Stimulated activated CD8-positive, alpha-beta memory T cell treated with anti-CD3 and anti-CD28 coated beads, Interleukin-15, amount 100 ng/mL, for 4 hours (primary cell): ENCODE measurements around the gene DDAH1.
"Not testable (repeated sequence)": the region's sequence is repeated elsewhere in the genome, so short reads cannot be mapped to it uniquely, and the experiment has no call there.

Experiments
- DNase-seq, 2 donors: peaks; one replicate each; pipeline ENCODE4 v3.0.0-alpha.2; 2020; ENCODE audit warnings: low read depth in 2 of 2

Gene DDAH1

GRCh38 chr1:85465099-85465785 is at the start of gene DDAH1:
Gene DDAH1 (minus strand): TSS chr1:85465159. CDS start chr1:85465045, 114 bp downstream.
- DNase-seq, result no peak

- not testable (repeated sequence) for DNase-seq
These were observed 49.0 kb upstream of the DDAH1 start for GRCh38 chr1:85513998-85514397.

DNA sequence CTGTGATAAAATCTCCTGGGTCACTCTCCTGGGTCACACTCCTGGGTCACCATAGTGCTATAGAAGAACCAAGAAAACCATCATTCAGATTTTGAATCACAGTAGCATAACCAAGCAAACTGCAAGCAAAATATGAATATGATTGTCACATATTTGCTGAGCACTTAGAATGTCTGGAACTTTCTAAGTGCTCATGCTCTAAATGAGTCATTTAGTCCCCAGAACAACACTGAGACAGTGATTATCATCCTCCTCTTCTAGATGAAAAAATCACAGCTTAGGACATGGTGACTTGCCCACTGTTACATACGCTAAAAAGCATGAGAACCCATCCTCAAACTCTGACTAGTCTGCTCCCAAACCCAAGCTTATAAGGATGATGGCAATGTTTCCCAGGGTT is 39.5 kb upstream of the DDAH1 start:
- no peak for DNase-seq

- DNase-seq, result no peak
These were observed 37.7 kb upstream of the DDAH1 start for GRCh38 chr1:85502625-85503083.

DNA sequence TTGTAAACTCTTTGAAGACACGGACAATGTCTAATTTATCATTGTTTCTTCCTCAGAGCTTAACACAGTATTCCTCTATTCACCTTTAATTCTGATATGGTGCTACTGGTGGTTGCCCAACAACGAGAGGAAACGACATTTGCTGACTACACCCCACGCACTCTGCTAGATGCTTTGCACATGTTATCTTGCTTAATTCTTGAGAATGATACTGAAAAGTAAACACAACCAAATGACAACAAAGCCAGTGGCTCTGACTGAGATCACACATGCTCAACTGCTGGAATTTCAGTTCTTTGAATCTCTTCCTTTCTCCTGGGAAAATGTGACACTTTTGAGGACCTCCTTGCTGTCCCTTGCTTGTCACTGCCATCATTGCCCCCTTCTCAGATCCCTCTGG is 37.2 kb upstream of the DDAH1 start:
- DNase-seq, result no peak

- no peak for DNase-seq
These were observed 36.5 kb upstream of the DDAH1 start for GRCh38 chr1:85501355-85501898.

DNA sequence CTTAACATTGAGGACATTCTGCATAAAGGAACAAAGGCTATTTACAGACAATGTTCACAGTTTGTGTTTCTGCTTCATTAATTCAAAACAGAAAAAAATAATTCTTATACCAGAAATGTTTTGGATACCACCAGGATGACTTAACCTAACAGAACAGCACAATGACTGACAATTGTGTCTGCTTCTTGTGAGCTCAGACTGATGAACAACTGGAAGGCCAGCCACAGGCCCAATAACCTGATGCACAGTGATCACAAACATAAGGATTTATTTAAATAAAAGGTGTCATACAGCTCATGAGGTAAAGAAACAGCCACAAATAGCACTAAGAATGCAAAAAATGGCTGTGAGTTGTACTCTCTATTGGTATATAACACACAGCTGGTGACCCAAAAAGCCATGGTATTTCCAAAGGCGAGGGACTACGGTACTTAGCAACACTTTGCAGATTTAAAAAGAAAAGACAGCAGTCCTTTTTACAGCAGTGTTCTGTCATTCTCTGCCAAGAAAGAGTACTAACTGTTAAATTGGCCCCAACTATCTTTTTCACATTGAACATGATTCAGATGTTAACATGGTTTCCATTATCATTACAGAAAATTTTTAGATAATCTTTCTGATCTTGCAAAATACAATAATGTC is 32.1 kb upstream of the DDAH1 start:
- no peak for DNase-seq

DNA sequence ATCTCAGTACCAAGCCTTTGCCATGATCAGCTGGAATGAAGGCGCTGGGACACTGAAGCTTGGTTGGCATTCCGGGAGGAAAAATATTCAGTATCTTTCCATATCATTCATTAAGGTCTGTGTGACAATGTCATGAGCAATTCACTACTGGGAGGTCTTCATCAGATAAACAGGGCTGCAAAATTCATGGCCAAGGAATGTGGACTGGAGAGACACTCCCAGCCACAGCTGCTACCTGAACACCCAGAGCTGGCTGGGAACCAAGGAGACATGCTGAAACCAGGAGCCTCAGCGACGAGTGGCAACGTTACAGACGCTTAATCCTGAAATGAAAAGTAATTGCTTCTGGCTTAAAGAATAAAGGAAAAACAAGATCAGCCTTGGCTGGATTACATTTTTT is 30.6 kb upstream of the DDAH1 start:
- DNase-seq, result no peak

- no peak for DNase-seq
These were observed 29.9 kb upstream of the DDAH1 start for GRCh38 chr1:85494904-85495266.

- DNase-seq, result no peak
These were observed 29.3 kb upstream of the DDAH1 start for GRCh38 chr1:85494074-85494903.

DNA sequence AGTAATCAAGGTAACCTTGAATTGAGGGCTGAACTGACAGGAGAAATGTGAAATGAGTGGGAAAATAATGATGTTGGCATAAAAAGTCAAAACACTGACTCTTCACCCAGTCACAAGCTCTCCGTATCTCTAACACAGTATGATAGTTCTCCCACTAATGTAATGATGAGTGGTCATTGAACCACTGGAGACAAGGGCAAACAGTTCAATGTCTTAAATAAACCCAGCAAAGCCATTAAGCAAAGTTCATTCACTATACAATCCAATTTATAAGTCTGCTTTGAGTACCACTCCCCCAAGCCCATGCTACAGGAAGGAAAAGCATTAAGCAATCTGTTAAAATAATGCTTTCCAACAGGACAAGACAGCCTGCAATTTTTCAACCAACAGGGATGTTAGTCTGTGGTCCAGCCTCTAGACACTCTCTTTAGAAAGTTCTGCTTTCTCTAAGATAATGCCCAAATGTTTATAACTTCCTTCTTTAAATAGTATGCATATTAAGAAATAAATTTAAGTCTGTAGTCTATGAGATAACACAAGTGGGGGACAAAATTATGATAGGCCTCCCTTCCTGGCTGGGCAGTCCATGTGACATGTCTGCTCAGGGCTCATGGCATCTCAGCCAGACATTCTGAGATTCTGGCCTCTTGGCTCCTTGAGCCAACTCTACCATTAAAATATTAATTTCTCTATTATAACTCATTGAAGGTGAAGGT is 25.5 kb upstream of the DDAH1 start:
- no peak for DNase-seq

GRCh38 chr1:85488126-85488525 is 23.2 kb upstream of the DDAH1 start:
- DNase-seq, result no peak

GRCh38 chr1:85485516-85485915 is 20.6 kb upstream of the DDAH1 start:
- DNase-seq, result no peak

DNA sequence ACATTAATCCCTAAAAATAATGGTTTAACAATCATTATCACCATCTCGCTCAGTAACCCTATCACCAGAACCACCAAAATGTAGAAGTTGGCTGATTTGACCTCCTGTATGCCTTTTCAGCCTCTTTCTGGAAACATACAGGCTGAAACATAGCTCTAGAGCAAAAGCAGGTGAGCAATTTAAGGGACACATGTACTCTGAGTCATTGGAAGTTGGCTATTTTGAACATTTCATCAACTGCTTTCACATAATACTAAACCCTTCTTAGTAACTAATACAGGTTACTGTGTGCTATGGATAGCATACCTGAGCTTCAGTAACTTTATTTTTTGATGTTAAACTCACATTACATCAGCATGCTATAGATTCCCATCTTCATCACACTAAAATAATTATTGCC is 19.8 kb upstream of the DDAH1 start:
- DNase-seq, result no peak

DNA sequence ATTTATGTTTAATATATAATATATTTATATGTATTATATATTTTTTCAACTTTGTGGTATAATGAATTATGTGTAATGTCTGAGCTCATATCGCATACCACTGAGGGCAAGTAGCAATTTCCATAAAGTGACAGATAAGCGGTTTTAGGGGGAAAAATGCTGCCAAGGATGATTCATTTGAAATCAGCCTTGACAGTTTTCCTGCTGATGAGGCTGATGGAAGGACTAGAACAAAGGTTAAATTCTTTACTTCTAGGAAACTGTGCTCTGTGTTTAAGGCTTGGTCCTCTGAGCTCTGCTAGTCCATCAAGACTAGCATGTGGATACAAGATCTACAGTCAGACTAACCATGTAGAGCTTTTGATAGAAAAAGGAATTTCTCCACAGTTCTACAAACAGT is 19.3 kb upstream of the DDAH1 start:
- no peak for DNase-seq

DNA sequence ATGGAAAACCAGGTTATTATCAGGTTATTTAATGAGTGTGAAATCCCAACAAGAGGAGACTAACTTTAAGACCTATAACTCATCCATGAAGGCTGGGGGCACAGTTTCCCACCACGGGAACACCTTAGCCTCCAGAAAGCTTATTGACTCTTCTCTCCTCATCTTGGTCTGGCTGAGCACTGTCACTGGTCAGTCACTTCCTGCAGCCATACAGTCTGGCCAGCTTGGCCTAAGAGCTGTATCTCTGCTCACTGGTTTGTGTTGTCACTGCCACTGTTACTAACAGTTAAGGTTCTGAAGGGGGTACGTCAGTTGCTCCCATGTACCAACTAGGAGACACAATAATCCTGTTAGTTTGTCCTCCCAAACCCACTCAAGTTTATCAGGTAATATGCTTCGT is 16.7 kb upstream of the DDAH1 start:
- no peak for DNase-seq

DNA sequence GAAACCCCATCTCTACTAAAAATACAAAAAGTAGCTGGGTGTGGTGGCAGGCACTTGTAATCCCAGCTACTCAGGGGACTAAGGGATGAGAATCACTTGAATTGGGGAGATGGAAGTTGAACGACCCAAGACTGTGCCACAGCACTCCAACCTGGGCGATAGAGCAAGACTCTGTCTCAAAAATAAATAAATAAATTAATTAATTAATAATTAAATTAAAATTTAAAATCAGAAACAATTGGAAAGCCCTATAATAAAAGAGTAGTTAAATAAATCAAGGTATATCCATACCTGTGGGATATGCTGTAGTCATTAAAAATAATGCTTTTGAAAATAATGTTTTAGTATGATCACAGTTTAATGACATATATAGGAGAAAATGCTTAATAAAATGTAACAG is 15.6 kb upstream of the DDAH1 start:
- no peak for DNase-seq

DNA sequence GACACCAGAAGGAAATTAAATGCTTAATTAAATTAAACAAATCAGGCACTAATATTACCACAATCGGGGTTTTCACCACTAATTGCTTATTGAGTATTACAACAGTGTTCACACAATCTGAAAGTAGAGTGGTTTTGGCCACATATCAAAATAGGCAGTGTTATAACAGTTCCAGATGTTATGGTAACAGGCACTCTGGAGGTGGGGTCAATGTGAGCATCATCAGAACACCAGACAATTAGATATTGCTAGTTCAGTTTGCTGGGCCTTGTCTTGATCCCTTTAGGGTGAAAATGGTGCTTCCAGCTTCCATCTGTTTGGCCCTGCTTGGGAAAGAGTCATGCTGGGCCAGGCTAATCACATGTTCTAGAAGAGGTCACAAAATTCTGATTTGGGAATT is 14.5 kb upstream of the DDAH1 start:
- no peak for DNase-seq

- no peak for DNase-seq
These were observed 13.4 kb upstream of the DDAH1 start for GRCh38 chr1:85478366-85478765.

DNA sequence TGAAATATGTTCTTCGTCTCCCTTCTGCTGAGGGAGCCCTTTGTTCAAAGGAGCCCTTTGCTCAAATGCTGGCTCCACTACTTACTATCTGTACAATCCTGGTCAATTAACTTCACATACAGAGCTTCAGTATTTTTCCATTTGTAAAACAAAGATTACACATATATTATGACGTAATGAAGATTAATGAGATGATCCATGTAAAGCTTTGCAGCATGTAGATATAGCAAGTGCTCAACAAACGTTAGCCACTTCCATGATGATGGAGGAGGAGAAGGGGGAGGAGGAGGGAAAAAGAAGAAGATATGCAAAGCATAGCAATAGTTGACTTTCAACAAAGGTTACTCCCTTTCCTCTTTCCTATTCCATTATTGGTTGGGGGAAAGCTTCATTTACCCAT is 10.1 kb upstream of the DDAH1 start:
- DNase-seq, result no peak

GRCh38 chr1:85473390-85473789 is 8.4 kb upstream of the DDAH1 start:
- DNase-seq, result no peak

GRCh38 chr1:85471558-85471957 is 6.6 kb upstream of the DDAH1 start:
- no peak for DNase-seq
